Glutamatergic neuron (in vitro differentiated cells): ENCODE data around the gene MYO18B. TPM values are rescaled to one million over a fixed set of nuclear protein-coding genes. Genes with fewer than 3 reads are reported as not detected.
"Not testable (repeated sequence)": the region's sequence is repeated elsewhere in the genome, so short reads cannot be mapped to it uniquely, and the experiment has no call there.

Source experiments
- DNase-seq: peaks from one replicate; pipeline ENCODE4 v3.0.0; 2022
- H3K27ac Mint-ChIP-seq: one replicate; pipeline ENCODE4 v1.8.0; 2020; ENCODE audit warnings: mild to moderate bottlenecking, mixed read lengths, inconsistent platforms; ENCODE audit not compliant: unreplicated experiment
- H3K27me3 Mint-ChIP-seq: one replicate; pipeline ENCODE4 v1.8.0; 2020; ENCODE audit warnings: mild to moderate bottlenecking, moderate library complexity, mixed read lengths, inconsistent platforms; ENCODE audit not compliant: unreplicated experiment
- H3K36me3 Mint-ChIP-seq: one replicate; pipeline ENCODE4 v1.8.0; 2020; ENCODE audit warnings: mild to moderate bottlenecking, mixed read lengths, inconsistent platforms; ENCODE audit not compliant: unreplicated experiment
- H3K4me1 Mint-ChIP-seq: one replicate; pipeline ENCODE4 v1.8.0; 2020; ENCODE audit warnings: mild to moderate bottlenecking, low read depth, mixed read lengths, inconsistent platforms; ENCODE audit not compliant: unreplicated experiment
- H3K4me3 Mint-ChIP-seq: one replicate; pipeline ENCODE4 v1.8.0; 2020; ENCODE audit warnings: mild to moderate bottlenecking, mixed read lengths, inconsistent platforms; ENCODE audit not compliant: unreplicated experiment
- H3K9me3 Mint-ChIP-seq: one replicate; pipeline ENCODE4 v1.8.0; 2020; ENCODE audit warnings: mild to moderate bottlenecking, moderate library complexity, mixed read lengths, inconsistent platforms; ENCODE audit not compliant: unreplicated experiment
- CTCF ChIP-seq: fragments of 200-600 bp; sonication (generic); IDR thresholded peaks from one replicate; pipeline ENCODE4 v1.5.0; 2021; ENCODE audit not compliant: partially characterized antibody, unreplicated experiment
- total RNA-seq: library from RNA; stranded (reverse); fragmentation: NEBNext Ultra II Directional; extraction: Animal tissue kit (Norgen Biotek cat#: 25700); gene quantifications from one replicate; pipeline ENCODE4 v1.2.1, GENCODE V29; 2021; ENCODE audit not compliant: unreplicated experiment

The MYO18B gene
- total RNA-seq, 1 donor from 2014 or later = 0.25 TPM

- H3K27me3 Mint-ChIP-seq = peaks cover 5% of the 10 kb centered on the region
- peaks cover 3% of the 10 kb centered on the region for H3K9me3 Mint-ChIP-seq
- DNase-seq = no peak
- no peak for TF ChIP-seq CTCF
- no peak overlapping the region for H3K27ac Mint-ChIP-seq
- no peak overlapping the region for H3K4me3 Mint-ChIP-seq
- peaks cover 29% of the 10 kb centered on the region for H3K4me1 Mint-ChIP-seq
- H3K36me3 Mint-ChIP-seq = no peaks in the 10 kb centered on the region
Observed at GRCh38 chr22:25702040-25702439, 39.9 kb upstream of the MYO18B start.

GRCh38 chr22:25702571-25703167 lies 39.3 kb upstream of the MYO18B start:
- no peaks in the 10 kb centered on the region for H3K36me3 Mint-ChIP-seq
- peaks cover 25% of the 10 kb centered on the region for H3K4me1 Mint-ChIP-seq
- H3K27ac Mint-ChIP-seq = no peak overlapping the region
- no peak overlapping the region for H3K4me3 Mint-ChIP-seq
- H3K27me3 Mint-ChIP-seq = peaks cover 5% of the 10 kb centered on the region
- no peak for TF ChIP-seq CTCF
- peaks cover 3% of the 10 kb centered on the region for H3K9me3 Mint-ChIP-seq
- no peak for DNase-seq

GRCh38 chr22:25704701-25705100 lies 37.3 kb upstream of the MYO18B start:
- no peaks in the 10 kb centered on the region for H3K36me3 Mint-ChIP-seq

GRCh38 chr22:25706197-25706596 lies 35.8 kb upstream of the MYO18B start:
- no peak overlapping the region for H3K4me3 Mint-ChIP-seq
- TF ChIP-seq CTCF = no peak
- H3K4me1 Mint-ChIP-seq = peaks cover 7% of the 10 kb centered on the region
- no peak for DNase-seq
- no peaks in the 10 kb centered on the region for H3K27me3 Mint-ChIP-seq
- H3K36me3 Mint-ChIP-seq = no peaks in the 10 kb centered on the region
- H3K9me3 Mint-ChIP-seq = no peaks in the 10 kb centered on the region
- no peak overlapping the region for H3K27ac Mint-ChIP-seq

More at GRCh38 chr22:25704701-25705100, 37.3 kb upstream of the MYO18B start:
- H3K4me1 Mint-ChIP-seq = peaks cover 18% of the 10 kb centered on the region
- TF ChIP-seq CTCF = no peak
- DNase-seq = no peak
- H3K4me3 Mint-ChIP-seq = no peak overlapping the region
- H3K27ac Mint-ChIP-seq = no peak overlapping the region
- no peaks in the 10 kb centered on the region for H3K9me3 Mint-ChIP-seq
- peaks cover 2% of the 10 kb centered on the region for H3K27me3 Mint-ChIP-seq

- not testable (repeated sequence) for H3K27me3 Mint-ChIP-seq, H3K27ac Mint-ChIP-seq, H3K36me3 Mint-ChIP-seq, H3K9me3 Mint-ChIP-seq, H3K4me1 Mint-ChIP-seq, DNase-seq, H3K4me3 Mint-ChIP-seq
Observed at GRCh38 chr22:25708430-25708829, 33.6 kb upstream of the MYO18B start.
